A549 (cell line): ENCODE results near the gene LOC128125822.
A peak's percentile ranks its signal among the peaks of the same experiment; 100 is the strongest.

ENCODE experiments used
- ATAC-seq, 2 experiments: fragments of 200-7000 bp in 1 of 2; fragments of >200 bp in 1 of 2; cut with Nextera tagmentation in 1 of 2; cut with Tn5 transposase in 1 of 2; 3 replicates each; pipeline versions ENCODE4 v1.8.0 to v1.9.1; 2018 to 2020; ENCODE audit warnings: mild to moderate bottlenecking in 1 of 2, moderate library complexity in 1 of 2
- CTCF ChIA-PET: fragments of 300-600 bp; sonication (Branson Sonifier 250); formaldehyde crosslinking; extraction: SDS; loops from one replicate; lab custom pipeline; 2021; ENCODE audit warnings: antibody characterized with exemption, inconsistent platforms; lab: Yijun Ruan, JAX
- POLR2A ChIA-PET: fragments of 350-600 bp; formaldehyde crosslinking; extraction: SDS; loops from one replicate; lab custom pipeline; 2021; ENCODE audit warnings: antibody characterized with exemption, inconsistent platforms; lab: Yijun Ruan, JAX
- DNase-seq, 2 experiments: peaks; one replicate each; pipeline versions ENCODE4 v3.0.0 to v3.0.0-alpha.2; 2011 to 2016; ENCODE audit warnings: low read depth in 1 of 2, low spot score in 1 of 2
- FAIRE-seq: peaks from 2 replicates; lab custom pipeline; 2011; peaks lifted over from hg19 to GRCh38; lab: Jason Lieb, UNC
- H3K27ac ChIP-seq, 2 experiments: fragments of >200 bp; sonication (Bioruptor Twin); formaldehyde crosslinking; 3 replicates each; pipeline ENCODE4 v1.5.1; 2016 to 2017
- H3K4me1 ChIP-seq: fragments of >200 bp; sonication (Bioruptor Twin); formaldehyde crosslinking; 3 replicates; pipeline ENCODE4 v1.6.1; 2016
- H3K4me2 ChIP-seq: fragments of >200 bp; sonication (Bioruptor Twin); formaldehyde crosslinking; 3 replicates; pipeline ENCODE4 v1.6.1; 2016
- H3K4me3 ChIP-seq: fragments of >200 bp; sonication (Bioruptor Twin); formaldehyde crosslinking; 3 replicates; pipeline ENCODE4 v1.5.1; 2016
- H3K9me3 ChIP-seq: fragments of >200 bp; sonication (Bioruptor Twin); formaldehyde crosslinking; 3 replicates; pipeline ENCODE4 v1.6.1; 2016
- BHLHE40 ChIP-seq: IDR thresholded peaks from 2 replicates; pipeline ENCODE4 v1.6.1; 2012; ENCODE audit warnings: low read depth, low read length, inconsistent platforms
- CBX8 ChIP-seq: fragments of 200-600 bp; sonication (generic); IDR thresholded peaks from 2 replicates; pipeline ENCODE4 v1.6.1; 2016
- EHMT2 ChIP-seq: fragments of 200-600 bp; sonication (generic); IDR thresholded peaks from 2 replicates; pipeline ENCODE4 v1.6.1; 2016; ENCODE audit warnings: antibody characterized with exemption, low read depth, mild to moderate bottlenecking, moderate library complexity
- EP300 ChIP-seq, 2 experiments: fragments of >200 bp; sonication (Bioruptor Twin); formaldehyde crosslinking; IDR thresholded peaks; 2 replicates in 1 of 2; 3 replicates in 1 of 2; pipeline ENCODE4 v1.6.1; 2016 to 2017
- FOXS1 ChIP-seq: fragments of 250-450 bp; sonication (Bioruptor Pico); IDR thresholded peaks from 2 replicates; pipeline ENCODE4 v1.5.0; 2020; ENCODE audit warnings: mild to moderate bottlenecking, moderate library complexity
- GATA3 ChIP-seq: IDR thresholded peaks from 2 replicates; pipeline ENCODE4 v1.6.1; 2012; ENCODE audit warnings: borderline replicate concordance
- HOXB13 ChIP-seq: fragments of 250-450 bp; sonication (Bioruptor Pico); IDR thresholded peaks from 2 replicates; pipeline ENCODE4 v1.5.0; 2020; ENCODE audit warnings: low read depth, mild to moderate bottlenecking, moderate library complexity
- JUN ChIP-seq, 2 experiments: fragments of >200 bp; sonication (Bioruptor Twin); formaldehyde crosslinking; IDR thresholded peaks; 2 replicates in 1 of 2; 3 replicates in 1 of 2; pipeline ENCODE4 v1.6.1; 2016 to 2017
- JUNB ChIP-seq: fragments of >200 bp; sonication (Bioruptor Twin); formaldehyde crosslinking; IDR thresholded peaks from 2 replicates; pipeline ENCODE4 v1.6.1; 2016
- KDM1A ChIP-seq: fragments of 200-600 bp; sonication (generic); IDR thresholded peaks from 2 replicates; pipeline ENCODE4 v1.6.1; 2016; ENCODE audit warnings: low read depth, mild to moderate bottlenecking
- KDM5A ChIP-seq: fragments of 200-600 bp; sonication (generic); IDR thresholded peaks from 2 replicates; pipeline ENCODE4 v1.6.1; 2016; ENCODE audit warnings: antibody characterized with exemption, mild to moderate bottlenecking
- MAFK ChIP-seq: fragments of 450-650 bp; IDR thresholded peaks from 2 replicates; pipeline ENCODE4 v1.6.1; 2014; ENCODE audit not compliant: partially characterized antibody
- MAZ ChIP-seq: fragments of 150-350 bp; IDR thresholded peaks from 2 replicates; pipeline ENCODE4 v1.6.1; 2014; ENCODE audit warnings: antibody characterized with exemption, low read depth, low read length, borderline replicate concordance
- MYC ChIP-seq: IDR thresholded peaks from 2 replicates; pipeline ENCODE4 v1.6.1; 2012; ENCODE audit warnings: mild to moderate bottlenecking, inconsistent platforms, low read length, improper control_type of control experiment, borderline replicate concordance
- NFE2L2 ChIP-seq: fragments of 150-350 bp; conservative IDR thresholded peaks from 2 replicates; pipeline ENCODE4 v1.6.1; 2014; ENCODE audit warnings: low read length
- NPAS2 ChIP-seq: fragments of 250-450 bp; sonication (Bioruptor Pico); IDR thresholded peaks from 2 replicates; pipeline ENCODE4 v1.8.0; 2022; ENCODE audit warnings: mild to moderate bottlenecking, moderate library complexity, borderline replicate concordance
- NR3C1 ChIP-seq: fragments of >200 bp; sonication (Bioruptor Twin); formaldehyde crosslinking; IDR thresholded peaks from 3 replicates; pipeline ENCODE4 v1.6.1; 2017
- POLR2A ChIP-seq: IDR thresholded peaks from 2 replicates; pipeline ENCODE4 v1.6.1; 2012; ENCODE audit warnings: mild to moderate bottlenecking, low read length
- RAD21 ChIP-seq, 2 experiments: fragments of >200 bp in 1 of 2; sonication (Bioruptor Twin) in 1 of 2; formaldehyde crosslinking in 1 of 2; IDR thresholded peaks in 1 of 2; conservative IDR thresholded peaks in 1 of 2; 2 replicates in 1 of 2; 3 replicates in 1 of 2; pipeline ENCODE4 v1.6.1; 2012 to 2018; ENCODE audit warnings: inconsistent platforms in 1 of 2
- RCOR1 ChIP-seq: fragments of 150-350 bp; IDR thresholded peaks from 2 replicates; pipeline ENCODE4 v1.6.1; 2014; ENCODE audit warnings: antibody characterized with exemption, low read length, low read depth
- SREBF2 ChIP-seq: fragments of 450-650 bp; IDR thresholded peaks from 2 replicates; pipeline ENCODE4 v1.6.1; 2014; ENCODE audit warnings: mild to moderate bottlenecking, moderate library complexity
- ZC3H11A ChIP-seq: fragments of 450-650 bp; IDR thresholded peaks from 2 replicates; pipeline ENCODE4 v1.6.1; 2014; ENCODE audit warnings: antibody characterized with exemption, mild to moderate bottlenecking
- WGBS: methylation state at CpG from one replicate; pipeline ENCODE4 v1.1.6; 2017; ENCODE audit errors: missing lambda C conversion rate; 5-methylcytosine and 5-hydroxymethylcytosine counted together
- TF ChIP-seq, protein P1 (sequence below): fragments of 200-600 bp; sonication (generic); IDR thresholded peaks from 2 replicates; pipeline ENCODE4 v1.6.1; 2016; ENCODE audit warnings: antibody characterized with exemption, mild to moderate bottlenecking, moderate library complexity

LOC128125822 gene

DNA sequence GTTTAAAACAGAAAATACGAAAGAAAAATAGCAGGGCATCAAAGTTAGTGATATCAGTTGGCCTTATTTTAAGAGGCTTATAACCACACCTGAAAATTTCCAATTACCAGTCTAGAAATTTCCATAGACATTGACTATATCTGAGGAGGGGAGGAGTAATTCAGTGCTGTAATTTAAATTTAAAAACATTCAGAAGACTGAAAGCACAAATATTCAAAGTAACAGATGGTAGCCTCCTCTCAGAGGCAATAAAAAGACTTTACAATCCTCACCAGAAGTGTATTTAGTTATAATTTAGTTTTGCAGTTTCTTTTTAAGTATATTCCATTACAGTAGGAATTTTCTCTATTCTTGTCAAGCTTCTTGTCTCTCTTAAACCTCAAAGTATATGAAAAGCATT is 18.4 kb upstream of the LOC128125822 start:
- ChIA-PET CTCF (no interaction called here), POLR2A (no interaction called here)
- TF ChIP-seq EHMT2 (no peak), NFE2L2 (no peak)
- no peaks in the 10 kb centered on the region for H3K9me3 ChIP-seq
- peaks cover 29% of the 10 kb centered on the region for H3K4me1 ChIP-seq
- H3K27ac ChIP-seq: peak overlapping the region; percentile 11 to 89; a peak in 4 of 6 replicates
- no peak for ATAC-seq
- no peak for DNase-seq
- FAIRE-seq: no peak
- no peak overlapping the region for H3K4me2 ChIP-seq
- 88% methylated on average over 1 of the region's 1 CpG for WGBS
- H3K4me3 ChIP-seq: no peak overlapping the region

DNA sequence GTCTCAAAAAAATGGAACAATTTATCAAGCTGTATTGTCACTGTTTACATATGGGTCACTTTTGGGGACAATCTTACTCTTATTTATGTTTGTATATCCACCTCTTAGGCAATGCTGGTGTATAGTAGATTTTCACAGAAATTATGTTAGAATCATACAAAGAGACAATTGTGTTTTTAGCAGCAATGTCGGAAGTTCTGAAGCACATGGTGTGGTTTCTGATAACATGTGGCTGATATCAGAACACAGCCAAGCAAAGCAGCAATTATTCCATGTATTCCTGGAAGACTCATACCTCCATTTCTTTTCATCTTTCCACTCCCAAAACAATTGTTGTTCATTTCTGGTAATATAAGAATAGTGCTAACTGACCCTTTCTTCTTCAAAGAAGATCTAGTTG is 17.5 kb upstream of the LOC128125822 start:
- no peak overlapping the region for H3K4me3 ChIP-seq
- ChIA-PET POLR2A (interaction anchor here (1.5 kb wide), 1 partner anchor 113 kb away, joined by 8 read pairs; no protein-coding TSS in a partner anchor), CTCF (interaction anchor here (0.6 to 1.0 kb wide), 4 partner anchors 10 to 233 kb away, joined by 3 read pairs; no protein-coding TSS in a partner anchor)
- peaks cover 32% of the 10 kb centered on the region for H3K4me1 ChIP-seq
- WGBS: 91% methylated on average over 1 of the region's 1 CpG
- peak overlapping the region; percentile 72 to 89 for H3K27ac ChIP-seq
- H3K4me2 ChIP-seq: peak overlapping the region; percentile 65; the same call in 2 of the 3 replicates
- no peak for ATAC-seq
- no peak for DNase-seq
- H3K9me3 ChIP-seq: no peaks in the 10 kb centered on the region
- FAIRE-seq: no peak
- TF ChIP-seq GATA3 (no peak), KDM1A (no peak), BHLHE40 (no peak), ZC3H11A (no peak), JUNB (no peak), RAD21 (conservative IDR thresholded peaks at IDR 0.05 in 1 of 2, IDR thresholded peaks at IDR 0.05 in 1 of 2) (no peak), FOXS1 (CRISPR knock-in tag) (no peak), EP300 (IDR thresholded peaks at IDR 0.05) (no peak)

DNA sequence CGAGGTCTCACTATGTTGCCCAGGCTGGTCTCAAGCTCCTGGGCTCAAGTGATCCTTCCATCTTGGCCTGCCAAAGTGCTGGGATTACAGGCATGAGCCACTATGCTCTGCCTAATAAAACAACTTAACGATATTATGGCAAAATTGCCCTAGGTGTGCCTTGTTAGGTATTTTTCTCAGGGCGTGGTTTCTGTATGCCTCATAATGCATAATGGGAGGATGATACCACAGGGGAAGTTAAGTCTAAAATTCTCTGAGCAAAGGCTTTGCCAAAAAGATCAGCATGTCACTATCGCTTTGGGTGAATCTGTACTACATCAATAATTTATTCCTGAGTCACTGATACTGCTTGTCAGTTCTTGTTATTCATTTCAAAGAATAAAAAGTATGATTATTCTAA is 15.9 kb upstream of the LOC128125822 start:
- ATAC-seq: no peak
- FAIRE-seq: no peak
- 79% methylated on average over 4 of the region's 4 CpGs for WGBS
- TF ChIP-seq NR3C1 (no peak), ZC3H11A (no peak), SREBF2 (no peak), BHLHE40 (no peak), NPAS2 (CRISPR knock-in tag) (no peak), MAZ (no peak), CBX8 (no peak), EHMT2 (no peak), JUNB (no peak), NFE2L2 (no peak), HOXB13 (CRISPR knock-in tag) (no peak), MYC (no peak), JUN (IDR thresholded peaks at IDR 0.05) (no peak), KDM5A (no peak), POLR2A (no peak), RCOR1 (no peak), MAFK (no peak), GATA3 (no peak)
- TF ChIP-seq, protein P1, sequence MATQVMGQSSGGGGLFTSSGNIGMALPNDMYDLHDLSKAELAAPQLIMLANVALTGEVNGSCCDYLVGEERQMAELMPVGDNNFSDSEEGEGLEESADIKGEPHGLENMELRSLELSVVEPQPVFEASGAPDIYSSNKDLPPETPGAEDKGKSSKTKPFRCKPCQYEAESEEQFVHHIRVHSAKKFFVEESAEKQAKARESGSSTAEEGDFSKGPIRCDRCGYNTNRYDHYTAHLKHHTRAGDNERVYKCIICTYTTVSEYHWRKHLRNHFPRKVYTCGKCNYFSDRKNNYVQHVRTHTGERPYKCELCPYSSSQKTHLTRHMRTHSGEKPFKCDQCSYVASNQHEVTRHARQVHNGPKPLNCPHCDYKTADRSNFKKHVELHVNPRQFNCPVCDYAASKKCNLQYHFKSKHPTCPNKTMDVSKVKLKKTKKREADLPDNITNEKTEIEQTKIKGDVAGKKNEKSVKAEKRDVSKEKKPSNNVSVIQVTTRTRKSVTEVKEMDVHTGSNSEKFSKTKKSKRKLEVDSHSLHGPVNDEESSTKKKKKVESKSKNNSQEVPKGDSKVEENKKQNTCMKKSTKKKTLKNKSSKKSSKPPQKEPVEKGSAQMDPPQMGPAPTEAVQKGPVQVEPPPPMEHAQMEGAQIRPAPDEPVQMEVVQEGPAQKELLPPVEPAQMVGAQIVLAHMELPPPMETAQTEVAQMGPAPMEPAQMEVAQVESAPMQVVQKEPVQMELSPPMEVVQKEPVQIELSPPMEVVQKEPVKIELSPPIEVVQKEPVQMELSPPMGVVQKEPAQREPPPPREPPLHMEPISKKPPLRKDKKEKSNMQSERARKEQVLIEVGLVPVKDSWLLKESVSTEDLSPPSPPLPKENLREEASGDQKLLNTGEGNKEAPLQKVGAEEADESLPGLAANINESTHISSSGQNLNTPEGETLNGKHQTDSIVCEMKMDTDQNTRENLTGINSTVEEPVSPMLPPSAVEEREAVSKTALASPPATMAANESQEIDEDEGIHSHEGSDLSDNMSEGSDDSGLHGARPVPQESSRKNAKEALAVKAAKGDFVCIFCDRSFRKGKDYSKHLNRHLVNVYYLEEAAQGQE: no peak
- TF ChIP-seq, all 56 proteins: peak for 0
- CTCF ChIA-PET: no interaction called here
- POLR2A ChIA-PET: interaction anchor here (0.6 to 1.5 kb wide), 2 partner anchors 9 to 114 kb away, joined by 3 to 8 read pairs; no protein-coding TSS in a partner anchor
- peaks cover 43% of the 10 kb centered on the region for H3K4me1 ChIP-seq
- no peaks in the 10 kb centered on the region for H3K9me3 ChIP-seq
- H3K4me3 ChIP-seq: no peak overlapping the region
- no peak for DNase-seq
- peak overlapping the region; percentile 5; the same call in 1 of the 3 replicates for H3K4me2 ChIP-seq
- peak overlapping the region; percentile 72 to 89 for H3K27ac ChIP-seq
